ENCODE results near the gene LAMA2.

DNA sequence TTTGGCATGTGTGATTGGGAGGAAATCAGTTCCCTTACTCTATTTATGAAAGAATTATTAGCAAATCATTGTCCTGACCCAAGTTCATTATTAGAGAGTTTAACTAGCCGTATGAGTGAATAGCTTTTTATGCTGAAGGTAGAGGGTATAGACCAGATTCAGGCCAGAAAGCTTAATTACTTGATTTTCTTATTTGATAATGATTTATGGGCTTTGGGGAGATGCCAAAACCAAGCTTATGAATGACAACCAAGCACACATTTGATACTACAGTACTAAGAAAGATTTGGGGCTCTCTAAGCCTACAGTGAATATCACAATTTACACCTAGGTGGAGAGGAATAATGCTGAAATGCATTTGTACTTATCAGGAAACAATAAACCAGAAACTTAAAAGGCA, 633.8 kb downstream of the LAMA2 start:
- TF ChIP-seq POLR2A (IDR thresholded peaks at IDR 0.05), result no peak
- TF ChIP-seq, protein P1, sequence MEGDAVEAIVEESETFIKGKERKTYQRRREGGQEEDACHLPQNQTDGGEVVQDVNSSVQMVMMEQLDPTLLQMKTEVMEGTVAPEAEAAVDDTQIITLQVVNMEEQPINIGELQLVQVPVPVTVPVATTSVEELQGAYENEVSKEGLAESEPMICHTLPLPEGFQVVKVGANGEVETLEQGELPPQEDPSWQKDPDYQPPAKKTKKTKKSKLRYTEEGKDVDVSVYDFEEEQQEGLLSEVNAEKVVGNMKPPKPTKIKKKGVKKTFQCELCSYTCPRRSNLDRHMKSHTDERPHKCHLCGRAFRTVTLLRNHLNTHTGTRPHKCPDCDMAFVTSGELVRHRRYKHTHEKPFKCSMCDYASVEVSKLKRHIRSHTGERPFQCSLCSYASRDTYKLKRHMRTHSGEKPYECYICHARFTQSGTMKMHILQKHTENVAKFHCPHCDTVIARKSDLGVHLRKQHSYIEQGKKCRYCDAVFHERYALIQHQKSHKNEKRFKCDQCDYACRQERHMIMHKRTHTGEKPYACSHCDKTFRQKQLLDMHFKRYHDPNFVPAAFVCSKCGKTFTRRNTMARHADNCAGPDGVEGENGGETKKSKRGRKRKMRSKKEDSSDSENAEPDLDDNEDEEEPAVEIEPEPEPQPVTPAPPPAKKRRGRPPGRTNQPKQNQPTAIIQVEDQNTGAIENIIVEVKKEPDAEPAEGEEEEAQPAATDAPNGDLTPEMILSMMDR (IDR thresholded peaks at IDR 0.05 in 8 of 11, conservative IDR thresholded peaks at IDR 0.05 in 3 of 11), result no peak
- no peak for TF ChIP-seq POLR2AphosphoS5 (IDR thresholded peaks at IDR 0.05)

All from spleen (tissue), 7 donors.